BLaER1 (cell line): ENCODE data around the gene CEP104.

Experiments used
- H3K27ac ChIP-seq: shearing (Covaris generic); formaldehyde crosslinking; 2 replicates; pipeline ENCODE4 v1.8.1; 2022
- H3K27me3 ChIP-seq: shearing (Covaris generic); formaldehyde crosslinking; 2 replicates; pipeline ENCODE4 v1.8.1; 2022
- H3K36me3 ChIP-seq: shearing (Covaris generic); formaldehyde crosslinking; 2 replicates; pipeline ENCODE4 v1.8.1; 2022
- H3K4me1 ChIP-seq: shearing (Covaris generic); formaldehyde crosslinking; 2 replicates; pipeline ENCODE4 v1.8.1; 2022
- H3K4me2 ChIP-seq: shearing (Covaris generic); formaldehyde crosslinking; 2 replicates; pipeline ENCODE4 v1.8.1; 2022
- H3K4me3 ChIP-seq: shearing (Covaris generic); formaldehyde crosslinking; 2 replicates; pipeline ENCODE4 v1.8.1; 2022
- H3K9ac ChIP-seq: shearing (Covaris generic); formaldehyde crosslinking; 2 replicates; pipeline ENCODE4 v1.8.1; 2022
- H3K9me3 ChIP-seq: shearing (Covaris generic); formaldehyde crosslinking; 2 replicates; pipeline ENCODE4 v1.8.1; 2022
- H4K20me1 ChIP-seq: shearing (Covaris generic); formaldehyde crosslinking; 2 replicates; pipeline ENCODE4 v1.8.1; 2022
- Cebpa-rat ChIP-seq: shearing (Covaris generic); IDR thresholded peaks from 2 replicates; pipeline ENCODE4 v1.8.1; 2022

The CEP104 gene

DNA sequence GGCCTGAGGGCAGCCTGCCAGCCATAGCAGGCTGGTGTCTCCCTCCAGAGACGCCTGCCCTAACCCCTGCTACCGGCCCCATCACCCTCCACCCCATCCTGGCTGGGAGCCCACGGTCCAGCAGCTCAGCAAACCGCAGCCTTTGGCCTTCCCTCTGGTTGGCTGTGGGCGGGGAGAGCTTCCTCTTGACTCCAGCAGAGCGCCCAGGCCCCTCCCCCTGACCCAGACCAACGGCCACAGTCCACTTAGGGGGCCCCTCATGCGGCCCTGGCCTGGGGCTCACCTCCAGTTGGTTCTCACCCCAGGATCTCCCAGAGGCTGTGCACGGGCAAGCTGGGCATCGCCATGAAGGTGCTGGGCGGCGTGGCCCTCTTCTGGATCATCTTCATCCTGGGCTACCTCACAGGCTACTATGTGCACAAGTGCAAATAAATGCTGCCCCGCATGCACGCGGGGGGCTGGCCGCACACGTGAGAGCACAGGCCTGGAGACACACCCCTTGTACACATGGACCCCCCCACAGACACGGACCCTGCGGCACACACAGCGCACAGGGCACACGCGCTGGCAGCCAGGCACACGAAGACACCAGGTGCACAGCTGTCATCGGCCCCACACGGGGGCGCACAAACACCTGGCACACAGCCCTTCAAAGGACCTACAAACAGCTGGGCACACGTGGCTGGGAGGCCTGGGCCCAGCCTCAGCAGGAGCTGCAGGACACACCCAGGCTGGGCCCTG, 81.4 kb downstream of the CEP104 start:
- Histone ChIP-seq H3K9me3 (no peaks in the 10 kb centered on the region), H3K9ac (peak overlapping the region; percentile 40; the same call in 1 of the 2 replicates), H3K4me2 (peak overlapping the region; percentile 96), H4K20me1 (peaks cover 75% of the 10 kb centered on the region), H3K36me3 (peaks cover 28% of the 10 kb centered on the region), H3K4me1 (peaks cover 77% of the 10 kb centered on the region), H3K27ac (peak overlapping the region; percentile 50), H3K4me3 (peak overlapping the region; percentile 50), H3K27me3 (no peaks in the 10 kb centered on the region)
- no peak for TF ChIP-seq Cebpa-rat

DNA sequence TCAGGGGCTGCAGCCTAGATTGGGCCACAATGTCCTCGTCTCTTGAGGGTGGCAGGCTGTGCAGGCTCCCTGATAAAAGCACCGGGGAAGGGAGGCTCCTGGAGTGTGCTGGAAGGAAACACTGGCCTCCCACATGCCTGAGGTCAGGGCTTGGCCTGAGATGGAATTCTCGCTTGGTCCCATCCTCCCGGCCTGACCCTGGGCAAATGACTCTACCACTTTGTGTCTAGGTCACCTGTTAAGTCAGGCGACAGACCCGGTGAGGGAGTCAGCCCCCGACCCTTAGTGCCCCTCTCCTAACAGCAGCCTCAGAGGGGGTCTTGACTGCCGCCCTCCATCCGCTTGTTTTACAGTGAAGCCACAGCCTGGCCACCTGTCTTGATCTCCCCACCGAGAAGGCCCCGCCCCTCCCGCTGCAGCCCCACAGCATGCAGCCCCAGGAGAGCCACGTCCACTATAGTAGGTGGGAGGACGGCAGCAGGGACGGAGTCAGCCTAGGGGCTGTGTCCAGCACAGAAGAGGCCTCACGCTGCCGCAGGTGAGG, 82.0 kb downstream of the CEP104 start:
- H3K36me3 ChIP-seq: peaks cover 22% of the 10 kb centered on the region

DNA sequence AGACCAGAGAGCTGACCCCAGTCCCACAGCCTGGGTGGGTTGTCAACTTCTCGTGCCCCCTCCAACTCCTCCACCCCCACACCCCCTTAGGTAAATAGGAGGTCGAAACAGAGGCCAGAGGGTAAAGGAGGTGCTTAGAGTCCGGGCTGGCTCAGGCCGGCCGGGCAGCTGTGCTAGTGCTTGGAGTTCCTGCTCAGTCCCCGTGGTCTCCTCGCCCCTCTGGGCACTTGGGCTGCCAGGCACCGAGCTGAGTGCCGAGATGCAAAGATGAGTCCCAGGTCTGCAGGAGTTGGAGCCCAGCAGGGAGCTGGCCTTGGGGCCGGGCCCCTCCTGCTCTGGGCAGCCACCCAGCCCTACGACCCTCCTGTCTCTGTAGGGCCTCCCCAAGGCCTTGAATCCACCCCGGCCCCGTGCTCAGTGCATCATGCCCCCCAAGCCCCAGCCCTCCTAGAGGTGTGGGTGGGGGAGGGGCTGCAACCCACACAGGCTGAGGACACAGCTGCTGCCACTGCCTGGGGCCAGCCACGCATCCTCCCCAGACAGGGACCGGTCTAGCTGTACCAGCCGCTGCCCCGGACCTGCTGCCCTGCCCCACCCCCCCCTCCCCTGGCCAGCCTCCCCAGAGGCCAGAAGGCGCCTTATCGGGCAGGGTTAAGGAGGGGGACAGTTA, 82.6 kb downstream of the CEP104 start:
- Histone ChIP-seq H3K4me2 (peak overlapping the region; percentile 97), H3K4me3 (no peak overlapping the region), H4K20me1 (peaks cover 63% of the 10 kb centered on the region), H3K9ac (0 out of 2 replicates have a peak overlapping the region, but pooled peaks have one; percentile 15), H3K27ac (no peak overlapping the region), H3K4me1 (peaks cover 89% of the 10 kb centered on the region), H3K36me3 (peaks cover 16% of the 10 kb centered on the region), H3K27me3 (no peaks in the 10 kb centered on the region), H3K9me3 (no peaks in the 10 kb centered on the region)
- no peak for TF ChIP-seq Cebpa-rat

More for the DNA sequence above, 82.0 kb downstream of the CEP104 start:
- no peaks in the 10 kb centered on the region for H3K9me3 ChIP-seq
- H3K27ac ChIP-seq: peak overlapping the region; percentile 50; the same call in 1 of the 2 replicates
- H3K4me1 ChIP-seq: peaks cover 83% of the 10 kb centered on the region
- H3K9ac ChIP-seq: 0 out of 2 replicates have a peak overlapping the region, but pooled peaks have one; percentile 40
- peaks cover 70% of the 10 kb centered on the region for H4K20me1 ChIP-seq
- no peak for TF ChIP-seq Cebpa-rat
- peak overlapping the region; percentile 96 for H3K4me2 ChIP-seq
- no peaks in the 10 kb centered on the region for H3K27me3 ChIP-seq
- peak overlapping the region; percentile 50 for H3K4me3 ChIP-seq

DNA sequence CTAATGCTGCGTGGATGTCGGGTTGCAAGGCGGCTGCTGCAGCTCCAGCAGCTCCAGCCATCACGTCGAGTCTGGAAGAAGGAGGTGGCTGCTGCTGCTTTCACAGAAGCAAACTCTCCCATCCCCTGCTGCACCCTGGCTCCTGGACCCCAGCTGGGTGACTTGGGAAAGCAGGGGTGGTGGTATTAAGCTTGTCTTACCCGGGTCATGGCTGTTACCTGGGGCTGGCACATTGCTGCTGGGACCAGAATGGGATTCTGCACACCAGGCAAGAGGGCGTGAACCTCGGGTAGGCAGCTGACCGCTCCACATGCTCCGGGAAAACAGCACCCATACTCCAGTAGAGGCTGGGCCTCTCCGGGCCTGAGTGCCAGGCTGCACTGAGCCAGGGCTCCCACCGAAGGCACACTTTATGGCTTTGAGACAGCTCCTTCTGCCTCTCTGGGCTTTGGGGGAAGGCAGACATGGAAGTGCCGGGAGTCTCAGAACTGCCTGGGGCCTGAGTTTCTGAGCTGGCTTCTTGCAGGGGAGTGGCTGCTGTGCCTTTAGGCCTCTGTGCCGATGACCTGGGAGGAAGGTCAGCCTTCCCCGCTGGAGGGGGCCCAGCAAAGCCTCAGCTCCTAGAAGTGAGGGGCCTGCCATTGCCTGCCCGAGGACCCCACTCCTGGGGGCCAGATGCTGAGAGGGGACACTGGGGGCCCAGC, 83.3 kb downstream of the CEP104 start:
- Histone ChIP-seq H3K4me2 (peak overlapping the region; percentile 97), H3K9ac (0 out of 2 replicates have a peak overlapping the region, but pooled peaks have one; percentile 15), H4K20me1 (peaks cover 57% of the 10 kb centered on the region), H3K27ac (no peak overlapping the region), H3K9me3 (no peaks in the 10 kb centered on the region), H3K4me1 (peaks cover 96% of the 10 kb centered on the region), H3K27me3 (no peaks in the 10 kb centered on the region), H3K36me3 (peaks cover 9% of the 10 kb centered on the region), H3K4me3 (no peak overlapping the region)
- TF ChIP-seq Cebpa-rat: no peak

DNA sequence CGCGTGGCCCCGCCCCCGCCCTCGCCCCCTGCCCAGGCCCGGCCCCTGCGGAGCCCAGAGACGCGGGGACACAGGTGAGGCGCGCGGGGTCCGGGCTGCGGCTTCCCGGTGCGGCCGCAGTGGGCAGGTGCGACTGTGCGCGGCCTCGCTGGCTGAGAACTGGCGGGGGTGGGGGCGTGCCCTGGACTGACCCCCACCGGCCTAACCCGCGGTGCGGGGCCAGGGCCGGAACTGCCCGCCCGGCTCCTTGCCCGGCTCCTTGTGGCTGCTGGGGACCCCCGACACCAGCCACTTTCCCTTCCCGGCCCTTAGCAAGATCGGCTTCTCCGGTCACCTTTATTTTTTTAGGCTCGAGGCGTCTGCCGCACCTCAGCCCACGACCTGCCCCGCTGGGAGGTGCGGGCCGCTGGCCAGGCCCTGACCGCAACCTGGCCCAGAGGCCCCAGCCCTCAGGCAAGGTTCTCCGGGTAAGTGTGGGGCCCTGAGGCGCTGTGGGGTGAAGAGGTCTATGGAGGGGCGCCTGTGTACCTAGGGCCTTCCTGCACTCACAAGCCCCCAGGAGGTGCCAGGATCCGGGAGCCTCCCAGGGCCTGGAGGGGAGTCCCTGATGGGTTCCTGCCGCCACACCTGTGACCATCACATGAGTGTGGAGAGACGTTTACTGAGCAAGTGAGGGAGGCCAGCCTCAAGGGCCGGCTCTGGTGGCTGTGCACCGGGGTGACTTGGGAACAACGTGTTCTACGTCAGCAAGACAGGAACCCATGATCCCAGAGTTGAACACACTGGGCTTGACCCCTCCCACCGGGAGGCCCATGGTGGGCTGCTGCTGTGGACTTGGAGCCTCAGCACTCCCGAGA, 84.1 kb downstream of the CEP104 start, which contains the start of gene SMIM1:
TSS of gene SMIM1 (plus strand) at position 35 of the 857 bp plus-strand sequence. CDS start 2,625 bp downstream, outside the sequence.
- Histone ChIP-seq H3K4me3 (peak within 1 kb of the TSS; percentile 71), H3K4me1 (peaks cover 95% of the 10 kb centered on the region), H3K27ac (peak within 1 kb of the TSS; percentile 70), H3K4me2 (peak within 1 kb of the TSS; percentile 97), H3K9ac (peak within 1 kb of the TSS; percentile 69), H3K36me3 (peaks cover 2% of the 10 kb centered on the region; the same call in 1 of the 2 replicates), H3K27me3 (no peaks in the 10 kb centered on the region), H4K20me1 (peaks cover 49% of the 10 kb centered on the region), H3K9me3 (no peaks in the 10 kb centered on the region)
- TF ChIP-seq Cebpa-rat: no peak

DNA sequence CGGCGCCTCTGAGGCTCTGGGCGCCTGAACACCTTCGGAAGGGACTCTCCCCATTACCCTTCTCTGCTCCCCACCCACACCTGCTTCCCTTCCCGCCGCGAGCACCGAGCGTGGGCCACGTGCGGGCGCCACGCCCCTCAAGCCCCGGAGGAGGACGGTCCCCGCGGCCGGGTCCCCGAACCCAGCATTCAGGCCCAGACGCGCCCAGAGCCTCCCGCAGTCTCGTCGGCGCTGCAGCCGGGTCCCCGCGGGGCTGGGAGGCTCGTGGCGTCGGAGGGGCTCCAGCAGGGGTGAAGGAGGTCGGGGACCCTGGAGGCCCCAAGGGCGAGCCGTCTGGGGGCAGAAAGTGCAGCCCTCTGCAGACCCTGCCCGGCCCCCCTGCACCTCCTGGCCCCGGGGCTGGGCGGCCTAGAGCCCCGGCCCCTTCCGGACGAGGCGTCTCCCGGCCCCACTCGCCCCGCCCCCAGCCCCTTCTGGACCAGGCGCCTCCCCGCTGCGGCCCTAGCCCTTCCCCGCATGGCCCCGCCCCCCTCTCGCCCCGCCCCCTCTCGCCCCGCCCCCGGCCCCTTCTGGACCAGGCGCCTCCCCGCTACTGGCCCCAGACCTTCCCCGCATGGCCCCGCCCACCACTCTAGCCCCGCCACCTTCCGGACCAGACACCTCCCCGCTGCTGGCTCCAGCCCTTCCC, 84.8 kb downstream of the CEP104 start:
- Histone ChIP-seq H3K9ac (peak overlapping the region; percentile 69), H3K4me3 (peak overlapping the region; percentile 71), H3K27ac (peak overlapping the region; percentile 70), H3K4me1 (peaks cover 87% of the 10 kb centered on the region), H3K9me3 (no peaks in the 10 kb centered on the region), H4K20me1 (peaks cover 41% of the 10 kb centered on the region), H3K36me3 (no peaks in the 10 kb centered on the region), H3K4me2 (peak overlapping the region; percentile 97), H3K27me3 (no peaks in the 10 kb centered on the region)
- TF ChIP-seq Cebpa-rat: no peak

DNA sequence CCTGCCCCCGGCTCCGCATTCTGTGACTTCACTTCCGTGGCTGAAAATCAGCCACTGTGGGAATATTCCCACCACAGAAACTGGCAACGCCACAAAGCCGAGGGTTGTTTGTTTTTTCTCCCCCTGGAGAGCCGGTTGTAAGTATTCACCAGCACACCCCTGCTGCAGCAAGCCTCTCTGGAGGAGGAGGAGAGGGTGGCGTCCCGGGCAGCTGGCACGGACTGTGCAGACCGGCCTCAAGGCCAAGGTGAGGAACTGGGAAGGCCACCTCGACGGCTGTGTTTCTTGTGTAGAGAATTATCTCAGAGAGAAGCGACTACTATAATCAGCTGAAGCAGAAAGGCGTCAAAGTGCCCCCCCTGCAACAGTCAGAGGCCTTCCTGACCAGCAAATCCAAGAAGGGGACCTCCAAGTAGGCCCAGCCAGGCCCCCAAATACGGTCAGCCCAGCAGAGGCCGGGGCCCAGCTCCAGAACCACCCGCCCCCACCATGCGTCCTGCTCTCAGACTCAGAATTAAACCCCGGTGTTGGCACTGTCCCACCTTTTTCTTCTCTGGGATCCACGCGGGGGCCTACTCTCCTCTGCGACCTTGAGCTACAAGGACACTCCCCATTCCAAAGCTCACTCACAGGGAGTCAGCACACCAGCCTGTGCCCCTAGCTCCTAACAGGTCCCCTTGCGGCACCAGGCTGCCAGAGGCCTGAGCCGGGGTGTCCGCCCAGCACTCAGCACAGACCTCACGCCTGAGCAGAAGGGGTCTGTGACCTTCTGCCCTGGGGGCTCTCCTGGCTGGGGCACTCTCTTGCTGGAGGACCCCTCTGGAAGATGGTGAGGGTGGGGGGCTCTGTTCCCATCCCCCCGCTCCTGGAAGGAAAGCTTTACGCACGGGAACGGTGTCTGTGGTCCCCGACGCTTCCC, 85.6 kb downstream of the CEP104 start:
- Histone ChIP-seq H3K9ac (peak overlapping the region; percentile 69), H3K9me3 (no peaks in the 10 kb centered on the region), H4K20me1 (peaks cover 33% of the 10 kb centered on the region), H3K27me3 (no peaks in the 10 kb centered on the region), H3K36me3 (no peaks in the 10 kb centered on the region), H3K27ac (peak overlapping the region; percentile 70), H3K4me1 (peaks cover 79% of the 10 kb centered on the region), H3K4me2 (peak overlapping the region; percentile 95), H3K4me3 (peak overlapping the region; percentile 71)
- TF ChIP-seq Cebpa-rat: no peak
